WTC11 (cell line): Measurements from ENCODE around the gene ATP1A4. TPM values are rescaled to one million over a fixed set of nuclear protein-coding genes. Genes with fewer than 3 reads are reported as not detected.
A peak's percentile ranks its signal among the peaks of the same experiment; 100 is the strongest.

Experiments
- ATAC-seq: fragments of 200-7000 bp; cut with Tn5 transposase; 2 replicates; pipeline ENCODE4 v1.10.0; 2021; ENCODE audit warnings: mild to moderate bottlenecking, moderate library complexity
- CTCF ChIA-PET: fragments of 300-600 bp; sonication (Branson Sonifier 250); formaldehyde crosslinking; loops from one replicate; lab custom pipeline; 2021; ENCODE audit warnings: antibody characterized with exemption; lab: Charles Lee
- POLR2A ChIA-PET: fragments of 350-600 bp; sonication (Branson Sonifier 250); formaldehyde crosslinking; loops from one replicate; lab custom pipeline; 2021; ENCODE audit warnings: antibody characterized with exemption; lab: Charles Lee
- DNase-seq: peaks from one replicate; pipeline ENCODE4 v3.0.0; 2021; ENCODE audit warnings: low spot score
- H3K27ac Mint-ChIP-seq: 2 replicates; pipeline ENCODE4 v1.8.0; 2021; ENCODE audit warnings: mixed read lengths
- H3K27me3 Mint-ChIP-seq: 2 replicates; pipeline ENCODE4 v1.8.0; 2021; ENCODE audit warnings: low read depth, mild to moderate bottlenecking, moderate library complexity, mixed read lengths
- H3K36me3 Mint-ChIP-seq: 2 replicates; pipeline ENCODE4 v1.8.0; 2021; ENCODE audit warnings: mixed read lengths
- H3K4me1 Mint-ChIP-seq: 2 replicates; pipeline ENCODE4 v1.8.0; 2022; ENCODE audit warnings: mixed read lengths
- H3K4me3 Mint-ChIP-seq: 2 replicates; pipeline ENCODE4 v1.8.0; 2021; ENCODE audit warnings: mild to moderate bottlenecking, moderate library complexity, mixed read lengths
- H3K9me3 Mint-ChIP-seq: 2 replicates; pipeline ENCODE4 v1.8.0; 2021; ENCODE audit warnings: mixed read lengths
- AFF4 ChIP-seq: sonication (generic); formaldehyde crosslinking; IDR thresholded peaks from 2 replicates; pipeline ENCODE4 v1.8.1; 2023; ENCODE audit warnings: mild to moderate bottlenecking, missing genetic modification reagents, borderline replicate concordance
- GTF2I ChIP-seq: fragments of 250-450 bp; sonication (Bioruptor Pico); conservative IDR thresholded peaks from 2 replicates; pipeline ENCODE4 v1.4.0; 2021; ENCODE audit warnings: mild to moderate bottlenecking
- JAZF1 ChIP-seq: fragments of 250-450 bp; sonication (Bioruptor Pico); IDR thresholded peaks from 2 replicates; pipeline ENCODE4 v1.9.0; 2021; ENCODE audit warnings: moderate library complexity, mild to moderate bottlenecking, inconsistent platforms
- MAX ChIP-seq: sonication (generic); formaldehyde crosslinking; IDR thresholded peaks from 2 replicates; pipeline ENCODE4 v1.8.0; 2022; ENCODE audit warnings: mild to moderate bottlenecking, missing genetic modification reagents
- NR2C2 ChIP-seq: sonication (generic); formaldehyde crosslinking; IDR thresholded peaks from 2 replicates; pipeline ENCODE4 v1.8.0; 2022; ENCODE audit warnings: mild to moderate bottlenecking, missing genetic modification reagents
- STAT6 ChIP-seq: sonication (generic); formaldehyde crosslinking; conservative IDR thresholded peaks from 2 replicates; pipeline ENCODE4 v1.8.1; 2023; ENCODE audit warnings: mild to moderate bottlenecking, low read depth, missing genetic modification reagents, moderate library complexity
- TP53 ChIP-seq: sonication (generic); formaldehyde crosslinking; IDR thresholded peaks from 2 replicates; pipeline ENCODE4 v1.8.1; 2023; ENCODE audit warnings: mild to moderate bottlenecking, missing genetic modification reagents
- ZMAT4 ChIP-seq: fragments of 250-450 bp; sonication (Bioruptor Pico); IDR thresholded peaks from 2 replicates; pipeline ENCODE4 v1.9.0; 2021; ENCODE audit warnings: mild to moderate bottlenecking
- ZNF219 ChIP-seq: sonication (generic); formaldehyde crosslinking; IDR thresholded peaks from 2 replicates; pipeline ENCODE4 v1.8.0; 2023; ENCODE audit warnings: missing genetic modification reagents, mild to moderate bottlenecking, borderline replicate concordance
- ZNF281 ChIP-seq: sonication (generic); formaldehyde crosslinking; IDR thresholded peaks from 2 replicates; pipeline ENCODE4 v1.8.0; 2023; ENCODE audit warnings: mild to moderate bottlenecking, missing genetic modification reagents
- ZNF423 ChIP-seq: fragments of 250-450 bp; sonication (Bioruptor Pico); IDR thresholded peaks from 2 replicates; pipeline ENCODE4 v2.1.2; 2022; ENCODE audit warnings: mild to moderate bottlenecking, moderate library complexity
- ZSCAN18 ChIP-seq: fragments of 250-450 bp; sonication (Bioruptor Pico); IDR thresholded peaks from 2 replicates; pipeline ENCODE4 v2.1.2; 2022; ENCODE audit warnings: mild to moderate bottlenecking, moderate library complexity
- total RNA-seq: library from RNA; stranded (reverse); gene quantifications from 3 replicates; pipeline ENCODE4 v1.2.3, GENCODE V29; 2021

ATP1A4 gene
- total RNA-seq, 1 experiment from 2014 or later = 0.37 TPM

- H3K27me3 Mint-ChIP-seq = no peaks in the 10 kb centered on the region; the same call in 1 of the 2 replicates
- POLR2A ChIA-PET = interaction anchor here (0.8 kb wide), 1 partner anchor 39 kb away, joined by 4 read pairs; no protein-coding TSS in a partner anchor
- DNase-seq (no peak), ATAC-seq (no peak)
- peak overlapping the region; percentile 1 for H3K27ac Mint-ChIP-seq
- H3K4me3 Mint-ChIP-seq = no peak overlapping the region
- no peaks in the 10 kb centered on the region for H3K9me3 Mint-ChIP-seq
- TF ChIP-seq AFF4 (CRISPR knock-in tag) (no peak), ZNF219 (CRISPR knock-in tag) (no peak), ZMAT4 (CRISPR knock-in tag) (no peak), ZSCAN18 (CRISPR knock-in tag) (no peak), JAZF1 (CRISPR knock-in tag) (no peak), STAT6 (CRISPR knock-in tag) (no peak), ZNF281 (CRISPR knock-in tag) (no peak), MAX (CRISPR knock-in tag) (no peak), GTF2I (CRISPR knock-in tag) (no peak), NR2C2 (CRISPR knock-in tag) (no peak), TP53 (CRISPR knock-in tag) (no peak), ZNF423 (CRISPR knock-in tag) (no peak)
- CTCF ChIA-PET = interaction anchor here (0.9 to 8.9 kb wide), 11 partner anchors 12 to 122 kb away, joined by 3 to 85 read pairs (median 5); no protein-coding TSS in a partner anchor
- peaks cover 64% of the 10 kb centered on the region for H3K4me1 Mint-ChIP-seq
- H3K36me3 Mint-ChIP-seq = peaks cover 28% of the 10 kb centered on the region
Observed at GRCh38 chr1:160207771-160208556, 56.6 kb downstream of the ATP1A4 start.
